KOPT-K1 (cell line): ENCODE results near the gene ABR.
"Not testable (repeated sequence)": the region's sequence is repeated elsewhere in the genome, so short reads cannot be mapped to it uniquely, and the experiment has no call there.

ENCODE experiments used
- H3K27ac ChIP-seq: fragments of 200-600 bp; sonication (generic); 2 replicates; pipeline ENCODE4 v1.5.1; 2016; ENCODE audit warnings: antibody characterized with exemption, mild to moderate bottlenecking, low read depth, low read length; ENCODE audit not compliant: poor library complexity, severe bottlenecking
- H3K36me3 ChIP-seq: fragments of 200-600 bp; sonication (generic); 2 replicates; pipeline ENCODE4 v1.5.1; 2017; ENCODE audit warnings: antibody characterized with exemption, mild to moderate bottlenecking, low read length, moderate library complexity; ENCODE audit not compliant: insufficient read depth
- H3K9me3 ChIP-seq: fragments of 200-600 bp; sonication (generic); 2 replicates; pipeline ENCODE4 v1.5.1; 2017; ENCODE audit warnings: antibody characterized with exemption, low read length, mild to moderate bottlenecking; ENCODE audit not compliant: insufficient read depth, poor library complexity, severe bottlenecking

ABR gene

GRCh38 chr17:1110541-1110861 is 69.3 kb downstream of the ABR start:
- peaks cover 8% of the 10 kb centered on the region; the same call in 1 of the 2 replicates for H3K36me3 ChIP-seq
- H3K27ac ChIP-seq = peak overlapping the region; percentile 84
- H3K9me3 ChIP-seq = no peaks in the 10 kb centered on the region

GRCh38 chr17:1109606-1110540 is 69.9 kb downstream of the ABR start:
- Histone ChIP-seq H3K27ac (peak overlapping the region; percentile 84), H3K36me3 (peaks cover 8% of the 10 kb centered on the region; the same call in 1 of the 2 replicates), H3K9me3 (no peaks in the 10 kb centered on the region)

- no peaks in the 10 kb centered on the region for H3K9me3 ChIP-seq
- peak overlapping the region; percentile 84 for H3K27ac ChIP-seq
- peaks cover 8% of the 10 kb centered on the region; the same call in 1 of the 2 replicates for H3K36me3 ChIP-seq
Observed at GRCh38 chr17:1108765-1109605, 70.8 kb downstream of the ABR start.

- Histone ChIP-seq H3K27ac (peak overlapping the region; percentile 84), H3K36me3 (peaks cover 8% of the 10 kb centered on the region; the same call in 1 of the 2 replicates), H3K9me3 (no peaks in the 10 kb centered on the region)
Observed at GRCh38 chr17:1108478-1108764, 71.4 kb downstream of the ABR start.

GRCh38 chr17:1107777-1108477 is 71.9 kb downstream of the ABR start:
- Histone ChIP-seq H3K36me3 (peaks cover 8% of the 10 kb centered on the region; the same call in 1 of the 2 replicates), H3K27ac (peak overlapping the region; percentile 84), H3K9me3 (no peaks in the 10 kb centered on the region)

GRCh38 chr17:1107083-1107776 is 72.6 kb downstream of the ABR start:
- peaks cover 8% of the 10 kb centered on the region; the same call in 1 of the 2 replicates for H3K36me3 ChIP-seq
- H3K9me3 ChIP-seq = no peaks in the 10 kb centered on the region
- H3K27ac ChIP-seq = no peak overlapping the region

GRCh38 chr17:1104222-1104621 is 75.6 kb downstream of the ABR start:
- Histone ChIP-seq H3K9me3 (no peaks in the 10 kb centered on the region), H3K27ac (no peak overlapping the region), H3K36me3 (peaks cover 16% of the 10 kb centered on the region)

GRCh38 chr17:1100382-1100781 is 79.4 kb downstream of the ABR start:
- Histone ChIP-seq H3K9me3 (no peaks in the 10 kb centered on the region), H3K36me3 (peaks cover 20% of the 10 kb centered on the region), H3K27ac (no peak overlapping the region)

- Histone ChIP-seq H3K27ac (no peak overlapping the region), H3K36me3 (peaks cover 28% of the 10 kb centered on the region), H3K9me3 (no peaks in the 10 kb centered on the region)
Observed at GRCh38 chr17:1099242-1099641, 80.5 kb downstream of the ABR start.

- H3K9me3 ChIP-seq = not testable (repeated sequence)
- peaks cover 28% of the 10 kb centered on the region for H3K36me3 ChIP-seq
- peak overlapping the region; percentile 12 for H3K27ac ChIP-seq
Observed at GRCh38 chr17:1097972-1098744, 81.6 kb downstream of the ABR start.

- Histone ChIP-seq H3K36me3 (peaks cover 38% of the 10 kb centered on the region), H3K9me3 (no peaks in the 10 kb centered on the region), H3K27ac (peak overlapping the region; percentile 62)
Observed at GRCh38 chr17:1096215-1096614, 83.6 kb downstream of the ABR start.

GRCh38 chr17:1095853-1096173 is 84.0 kb downstream of the ABR start:
- Histone ChIP-seq H3K36me3 (peaks cover 42% of the 10 kb centered on the region), H3K27ac (peak overlapping the region; percentile 62), H3K9me3 (no peaks in the 10 kb centered on the region)

GRCh38 chr17:1095090-1095852 is 84.5 kb downstream of the ABR start:
- Histone ChIP-seq H3K9me3 (no peaks in the 10 kb centered on the region), H3K27ac (peak overlapping the region; percentile 62), H3K36me3 (peaks cover 46% of the 10 kb centered on the region)
